Mammary epithelial cell (primary cell): ENCODE measurements around the gene TMEM263.

Source experiments
- EZH2 ChIP-seq: IDR thresholded peaks from 2 replicates; pipeline ENCODE4 v1.6.1; 2012; ENCODE audit warnings: low read length, inconsistent platforms, borderline replicate concordance
- TF ChIP-seq, protein P1 (sequence below), 2 donors: IDR thresholded peaks in 1 of 2; conservative IDR thresholded peaks in 1 of 2; 2 replicates each; pipeline ENCODE4 v1.5.1; 2011 to 2012; ENCODE audit warnings: inconsistent platforms in 2 of 2, low read length in 2 of 2, mild to moderate bottlenecking in 2 of 2, control low read depth in 1 of 2, low read depth in 1 of 2; ENCODE audit not compliant: insufficient read depth in 1 of 2; ENCODE audit errors: extremely low read depth in 1 of 2

GRCh38 chr12:106917503-106917902, 38.2 kb upstream of the TMEM263 start:
- no peak for TF ChIP-seq EZH2
- TF ChIP-seq, protein P1, sequence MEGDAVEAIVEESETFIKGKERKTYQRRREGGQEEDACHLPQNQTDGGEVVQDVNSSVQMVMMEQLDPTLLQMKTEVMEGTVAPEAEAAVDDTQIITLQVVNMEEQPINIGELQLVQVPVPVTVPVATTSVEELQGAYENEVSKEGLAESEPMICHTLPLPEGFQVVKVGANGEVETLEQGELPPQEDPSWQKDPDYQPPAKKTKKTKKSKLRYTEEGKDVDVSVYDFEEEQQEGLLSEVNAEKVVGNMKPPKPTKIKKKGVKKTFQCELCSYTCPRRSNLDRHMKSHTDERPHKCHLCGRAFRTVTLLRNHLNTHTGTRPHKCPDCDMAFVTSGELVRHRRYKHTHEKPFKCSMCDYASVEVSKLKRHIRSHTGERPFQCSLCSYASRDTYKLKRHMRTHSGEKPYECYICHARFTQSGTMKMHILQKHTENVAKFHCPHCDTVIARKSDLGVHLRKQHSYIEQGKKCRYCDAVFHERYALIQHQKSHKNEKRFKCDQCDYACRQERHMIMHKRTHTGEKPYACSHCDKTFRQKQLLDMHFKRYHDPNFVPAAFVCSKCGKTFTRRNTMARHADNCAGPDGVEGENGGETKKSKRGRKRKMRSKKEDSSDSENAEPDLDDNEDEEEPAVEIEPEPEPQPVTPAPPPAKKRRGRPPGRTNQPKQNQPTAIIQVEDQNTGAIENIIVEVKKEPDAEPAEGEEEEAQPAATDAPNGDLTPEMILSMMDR (conservative IDR thresholded peaks at IDR 0.05 in 1 of 2, IDR thresholded peaks at IDR 0.05 in 1 of 2; ENCODE audit: extremely low read depth in 1 of 2, insufficient read depth in 1 of 2, low read depth in 1 of 2, low read length in 2 of 2): no peak
